ENCODE data around the gene PDZD7. TPM values are rescaled to one million over a fixed set of nuclear protein-coding genes. Genes with fewer than 3 reads are reported as not detected.
A peak's percentile ranks its signal among the peaks of the same experiment; 100 is the strongest.

PDZD7 gene
- total RNA-seq: under 1 TPM in 1 of 2 donors, not detected in 1; 0.09 TPM
- polyA plus RNA-seq: under 1 TPM; 0.06 to 0.07 TPM

DNA sequence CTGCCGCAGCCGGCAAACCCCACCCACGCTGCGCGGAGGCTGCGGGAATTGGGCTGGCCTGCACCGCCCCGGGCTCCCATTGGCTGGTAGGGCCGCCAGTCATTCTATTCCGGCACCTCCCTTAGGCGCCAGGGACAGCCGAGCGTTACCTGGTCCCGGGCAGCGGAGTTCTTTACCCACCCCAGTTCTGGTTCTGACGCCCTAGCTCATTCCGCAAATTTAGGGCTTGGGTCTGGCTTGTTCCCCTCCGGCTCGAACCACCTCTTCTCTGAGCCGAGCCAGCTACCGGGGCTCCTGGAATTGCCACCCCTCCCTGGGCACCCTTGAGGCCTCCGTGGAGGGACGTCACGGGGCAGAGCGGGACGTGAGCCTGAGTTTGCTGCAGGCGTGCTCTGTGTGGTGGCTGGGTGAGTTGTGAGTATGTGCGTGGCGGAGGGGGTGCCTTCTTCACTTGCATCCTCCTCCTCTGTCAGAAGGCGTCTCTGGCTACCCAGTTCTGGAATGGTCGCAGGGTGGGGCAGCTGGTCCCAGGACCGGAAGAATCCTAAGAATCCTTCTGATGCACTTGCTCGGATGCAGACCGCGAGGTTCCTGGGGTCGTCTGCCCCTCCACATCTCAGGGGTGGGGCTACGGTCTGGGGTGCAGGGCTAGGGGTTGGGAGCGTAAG lies at the start of gene PDZD7, which contains the start of gene SFXN3:
PDZD7 (minus strand) TSS at position 2 of the 668 bp plus-strand sequence. CDS start 910 bp downstream, outside the sequence.
SFXN3 (plus strand) TSS at position 107 of the 668 bp plus-strand sequence. CDS start 3,461 bp downstream, outside the sequence.
- Histone ChIP-seq H3K36me3 (ENCODE audit: control insufficient read depth in 4 of 4, insufficient read depth in 3 of 4, low read depth in 1 of 4, low read length in 3 of 4) (peaks cover 0 to 3% (median under 1%) of the 10 kb centered on the region in 4 donors), H3K9ac (ENCODE audit: low read depth in 1 of 2, low read length in 2 of 2) (peak within 1 kb of the TSS in 1 of 2 donors; percentile 60), H3K9me3 (ENCODE audit: control insufficient read depth in 4 of 4, low read length in 3 of 4) (no peaks in the 10 kb centered on the region), H3K4me3 (ENCODE audit: low read depth in 1 of 3, low read length in 3 of 3) (peak within 1 kb of the TSS; percentile 60 to 83 (median 67)), H3K27ac (ENCODE audit: low read depth in 1 of 2, low read length in 2 of 2) (peak within 1 kb of the TSS; percentile 73 to 87), H3K4me1 (ENCODE audit: control insufficient read depth in 4 of 4, insufficient read depth in 4 of 4, low read length in 3 of 4) (peaks cover 4 to 24% (median 18%) of the 10 kb centered on the region in 4 donors), H3K27me3 (ENCODE audit: control insufficient read depth in 4 of 4, insufficient read depth in 4 of 4, low read length in 3 of 4) (no peaks in the 10 kb centered on the region)
- TF ChIP-seq FOXA2 (IDR thresholded peaks at IDR 0.05): no peak
- TF ChIP-seq GABPA (IDR thresholded peaks at IDR 0.05 in 1 of 2, conservative IDR thresholded peaks at IDR 0.05 in 1 of 2): peak in 1 of 2 donors; percentile 15
- TF ChIP-seq FOXA1 (IDR thresholded peaks at IDR 0.05): no peak
- peak; percentile 21 for TF ChIP-seq YY1 (IDR thresholded peaks at IDR 0.05)
- peak; percentile 89 for TF ChIP-seq SP1 (IDR thresholded peaks at IDR 0.05)
- TF ChIP-seq EGR1 (IDR thresholded peaks at IDR 0.05; ENCODE audit: low read depth in 2 of 2): peak; percentile 67 to 72
- DNase-seq (ENCODE audit: low spot score): peak; percentile 96
- WGBS: under 1% methylated on average over 38 of the region's 38 CpGs

DNA sequence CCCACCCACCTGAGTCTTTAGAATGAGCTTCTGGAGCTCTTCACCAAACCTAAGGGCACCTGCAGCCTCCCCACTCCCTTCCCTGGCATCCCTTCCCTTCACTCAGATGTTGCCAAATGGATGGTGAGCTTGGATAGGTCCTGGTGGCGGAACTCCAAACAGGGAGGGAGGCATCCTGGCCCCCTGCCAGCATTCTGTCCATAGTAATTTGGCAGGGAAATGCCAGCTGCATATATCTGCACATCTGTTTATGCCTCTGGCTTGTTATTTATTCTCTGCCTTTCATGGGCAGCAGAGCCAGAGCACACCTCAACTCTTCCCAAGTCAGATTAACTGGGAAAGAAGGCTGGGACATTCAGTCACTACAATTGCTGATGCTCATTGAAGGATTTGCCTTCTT lies 48.9 kb upstream of the PDZD7 start:
- TF ChIP-seq, protein P1, sequence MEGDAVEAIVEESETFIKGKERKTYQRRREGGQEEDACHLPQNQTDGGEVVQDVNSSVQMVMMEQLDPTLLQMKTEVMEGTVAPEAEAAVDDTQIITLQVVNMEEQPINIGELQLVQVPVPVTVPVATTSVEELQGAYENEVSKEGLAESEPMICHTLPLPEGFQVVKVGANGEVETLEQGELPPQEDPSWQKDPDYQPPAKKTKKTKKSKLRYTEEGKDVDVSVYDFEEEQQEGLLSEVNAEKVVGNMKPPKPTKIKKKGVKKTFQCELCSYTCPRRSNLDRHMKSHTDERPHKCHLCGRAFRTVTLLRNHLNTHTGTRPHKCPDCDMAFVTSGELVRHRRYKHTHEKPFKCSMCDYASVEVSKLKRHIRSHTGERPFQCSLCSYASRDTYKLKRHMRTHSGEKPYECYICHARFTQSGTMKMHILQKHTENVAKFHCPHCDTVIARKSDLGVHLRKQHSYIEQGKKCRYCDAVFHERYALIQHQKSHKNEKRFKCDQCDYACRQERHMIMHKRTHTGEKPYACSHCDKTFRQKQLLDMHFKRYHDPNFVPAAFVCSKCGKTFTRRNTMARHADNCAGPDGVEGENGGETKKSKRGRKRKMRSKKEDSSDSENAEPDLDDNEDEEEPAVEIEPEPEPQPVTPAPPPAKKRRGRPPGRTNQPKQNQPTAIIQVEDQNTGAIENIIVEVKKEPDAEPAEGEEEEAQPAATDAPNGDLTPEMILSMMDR (IDR thresholded peaks at IDR 0.05; ENCODE audit: low read depth, low read length, missing input control): no peak
- TF ChIP-seq HNF4A (conservative IDR thresholded peaks at IDR 0.05) (no peak), TAF1 (conservative IDR thresholded peaks at IDR 0.05) (no peak), RXRA (IDR thresholded peaks at IDR 0.05) (no peak), NR2F2 (IDR thresholded peaks at IDR 0.05) (no peak), EGR1 (IDR thresholded peaks at IDR 0.05; ENCODE audit: low read depth in 2 of 2) (no peak)
- TF ChIP-seq, protein P2, sequence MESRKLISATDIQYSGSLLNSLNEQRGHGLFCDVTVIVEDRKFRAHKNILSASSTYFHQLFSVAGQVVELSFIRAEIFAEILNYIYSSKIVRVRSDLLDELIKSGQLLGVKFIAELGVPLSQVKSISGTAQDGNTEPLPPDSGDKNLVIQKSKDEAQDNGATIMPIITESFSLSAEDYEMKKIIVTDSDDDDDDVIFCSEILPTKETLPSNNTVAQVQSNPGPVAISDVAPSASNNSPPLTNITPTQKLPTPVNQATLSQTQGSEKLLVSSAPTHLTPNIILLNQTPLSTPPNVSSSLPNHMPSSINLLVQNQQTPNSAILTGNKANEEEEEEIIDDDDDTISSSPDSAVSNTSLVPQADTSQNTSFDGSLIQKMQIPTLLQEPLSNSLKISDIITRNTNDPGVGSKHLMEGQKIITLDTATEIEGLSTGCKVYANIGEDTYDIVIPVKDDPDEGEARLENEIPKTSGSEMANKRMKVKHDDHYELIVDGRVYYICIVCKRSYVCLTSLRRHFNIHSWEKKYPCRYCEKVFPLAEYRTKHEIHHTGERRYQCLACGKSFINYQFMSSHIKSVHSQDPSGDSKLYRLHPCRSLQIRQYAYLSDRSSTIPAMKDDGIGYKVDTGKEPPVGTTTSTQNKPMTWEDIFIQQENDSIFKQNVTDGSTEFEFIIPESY (IDR thresholded peaks at IDR 0.05): no peak
- Histone ChIP-seq H3K36me3 (ENCODE audit: control insufficient read depth in 4 of 4, insufficient read depth in 3 of 4, low read depth in 1 of 4, low read length in 3 of 4) (no peaks in the 10 kb centered on the region), H3K27me3 (ENCODE audit: control insufficient read depth in 4 of 4, insufficient read depth in 4 of 4, low read length in 3 of 4) (peaks cover 0 to 6% (median 1%) of the 10 kb centered on the region in 4 donors), H3K4me3 (ENCODE audit: low read depth in 1 of 3, low read length in 3 of 3) (no peak overlapping the region), H3K9ac (ENCODE audit: low read depth in 1 of 2, low read length in 2 of 2) (no peak overlapping the region), H3K4me1 (ENCODE audit: control insufficient read depth in 4 of 4, insufficient read depth in 4 of 4, low read length in 3 of 4) (no peaks in the 10 kb centered on the region), H3K9me3 (ENCODE audit: control insufficient read depth in 4 of 4, low read length in 3 of 4) (no peaks in the 10 kb centered on the region), H3K27ac (ENCODE audit: low read depth in 1 of 2, low read length in 2 of 2) (no peak overlapping the region)
- WGBS: 90% methylated on average over 1 of the region's 1 CpG
- no peak for DNase-seq (ENCODE audit: low spot score)

DNA sequence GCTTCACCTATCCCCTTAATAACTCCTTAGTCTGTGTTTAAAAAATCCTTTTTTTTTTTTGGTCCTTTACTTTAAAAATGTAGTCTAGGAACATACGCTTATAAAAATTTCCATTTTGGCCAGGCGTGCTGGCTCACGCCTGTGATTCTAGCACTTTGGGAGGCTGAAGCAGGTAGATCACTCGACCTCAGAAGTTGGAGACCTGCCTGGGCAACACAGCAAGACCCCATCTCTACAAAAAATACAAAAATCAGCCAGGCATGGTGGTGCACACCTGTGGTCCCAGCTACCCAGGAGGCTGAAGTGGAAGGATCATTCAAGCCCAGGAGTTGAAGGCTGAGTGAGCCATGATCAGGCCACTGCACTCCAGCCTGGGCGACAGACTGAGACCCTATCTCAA lies 45.7 kb upstream of the PDZD7 start:
- Histone ChIP-seq H3K9ac (ENCODE audit: low read depth in 1 of 2, low read length in 2 of 2) (no peak overlapping the region), H3K27ac (ENCODE audit: low read depth in 1 of 2, low read length in 2 of 2) (no peak overlapping the region), H3K36me3 (ENCODE audit: control insufficient read depth in 4 of 4, insufficient read depth in 3 of 4, low read depth in 1 of 4, low read length in 3 of 4) (no peaks in the 10 kb centered on the region), H3K4me3 (ENCODE audit: low read depth in 1 of 3, low read length in 3 of 3) (no peak overlapping the region), H3K4me1 (ENCODE audit: control insufficient read depth in 4 of 4, insufficient read depth in 4 of 4, low read length in 3 of 4) (no peaks in the 10 kb centered on the region), H3K9me3 (ENCODE audit: control insufficient read depth in 4 of 4, low read length in 3 of 4) (no peaks in the 10 kb centered on the region), H3K27me3 (ENCODE audit: control insufficient read depth in 4 of 4, insufficient read depth in 4 of 4, low read length in 3 of 4) (peaks cover 0 to 14% (median 2%) of the 10 kb centered on the region in 4 donors)
- WGBS: 71% methylated on average over 5 of the region's 5 CpGs
- no peak for DNase-seq (ENCODE audit: low spot score)
- TF ChIP-seq NR2F2 (IDR thresholded peaks at IDR 0.05): no peak
- TF ChIP-seq RAD21 (IDR thresholded peaks at IDR 0.05): no peak
- TF ChIP-seq, protein P3, sequence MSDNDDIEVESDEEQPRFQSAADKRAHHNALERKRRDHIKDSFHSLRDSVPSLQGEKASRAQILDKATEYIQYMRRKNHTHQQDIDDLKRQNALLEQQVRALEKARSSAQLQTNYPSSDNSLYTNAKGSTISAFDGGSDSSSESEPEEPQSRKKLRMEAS (IDR thresholded peaks at IDR 0.05): no peak
- no peak for TF ChIP-seq HNF4G (IDR thresholded peaks at IDR 0.05)
- no peak for TF ChIP-seq TAF1 (conservative IDR thresholded peaks at IDR 0.05)
- TF ChIP-seq, protein P4, sequence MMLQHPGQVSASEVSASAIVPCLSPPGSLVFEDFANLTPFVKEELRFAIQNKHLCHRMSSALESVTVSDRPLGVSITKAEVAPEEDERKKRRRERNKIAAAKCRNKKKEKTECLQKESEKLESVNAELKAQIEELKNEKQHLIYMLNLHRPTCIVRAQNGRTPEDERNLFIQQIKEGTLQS (IDR thresholded peaks at IDR 0.05): no peak
- no peak for TF ChIP-seq GABPA (IDR thresholded peaks at IDR 0.05 in 1 of 2, conservative IDR thresholded peaks at IDR 0.05 in 1 of 2)
- TF ChIP-seq, protein P2 (IDR thresholded peaks at IDR 0.05): no peak
- TF ChIP-seq SP1 (IDR thresholded peaks at IDR 0.05): no peak
- no peak for TF ChIP-seq FOXA2 (IDR thresholded peaks at IDR 0.05)
